HepG2 (cell line): ENCODE data around the gene ERC1. TPM values are rescaled to one million over a fixed set of nuclear protein-coding genes. Genes with fewer than 3 reads are reported as not detected.
A peak's percentile ranks its signal among the peaks of the same experiment; 100 is the strongest.

ENCODE experiments used
- ATAC-seq: fragments of 200-7000 bp; cut with Tn5 transposase; 3 replicates; pipeline ENCODE4 v1.9.1; 2020; ENCODE audit warnings: mild to moderate bottlenecking, moderate library complexity
- BruUV-seq: library from RNA; stranded (reverse); fragments of 400-500 nt; replicated peaks from 2 replicates; lab custom pipeline; 2021; lab: Mats Ljungman, UMichigan
- CTCF ChIA-PET: fragments of 300-600 bp; formaldehyde crosslinking; extraction: SDS; loops from one replicate; lab custom pipeline; 2021; ENCODE audit warnings: low total read pairs, inconsistent platforms, low intra/inter-chr PET ratio; lab: Yijun Ruan, JAX
- POLR2A ChIA-PET: fragments of 350-600 bp; sonication (Branson Sonifier 250); formaldehyde crosslinking; loops from one replicate; lab custom pipeline; 2020; ENCODE audit warnings: antibody characterized with exemption, inconsistent platforms; lab: Yijun Ruan, JAX
- DNase-seq: peaks from one replicate; pipeline ENCODE4 v3.0.0-alpha.2; 2015; ENCODE audit warnings: low spot score
- FAIRE-seq: peaks from 3 replicates; lab custom pipeline; 2011; peaks lifted over from hg19 to GRCh38; lab: Jason Lieb, UNC
- H2AFZ ChIP-seq: one replicate; pipeline ENCODE4 v1.6.1; 2011; ENCODE audit warnings: low read length, inconsistent platforms
- H3K27ac ChIP-seq: fragments of 300-600 bp; 3 replicates; pipeline ENCODE4 v1.8.0; 2011; ENCODE audit warnings: mixed run types, mild to moderate bottlenecking, mixed read lengths, low read length, inconsistent platforms; ENCODE audit not compliant: insufficient read depth; ENCODE audit errors: extremely low read length
- H3K27me3 ChIP-seq, 2 experiments: fragments of 200-600 bp in 1 of 2; 2 replicates in 1 of 2; 3 replicates in 1 of 2; pipeline versions ENCODE4 v1.6.0 to v1.8.0; 2011; ENCODE audit warnings: low read length in 2 of 2, mild to moderate bottlenecking in 2 of 2, moderate library complexity in 2 of 2, inconsistent platforms in 1 of 2; ENCODE audit not compliant: insufficient read depth in 2 of 2, control insufficient read depth in 1 of 2
- H3K36me3 ChIP-seq, 2 experiments: fragments of 200-600 bp in 1 of 2; replicated peaks in 1 of 2; 2 replicates in 1 of 2; 3 replicates in 1 of 2; pipeline versions ENCODE4 v1.5.1 to v1.8.0; 2011; ENCODE audit warnings: low read length in 2 of 2, inconsistent platforms in 1 of 2; ENCODE audit not compliant: insufficient read depth in 2 of 2, control insufficient read depth in 1 of 2
- H3K4me1 ChIP-seq: 2 replicates; pipeline ENCODE4 v1.5.1; 2012; ENCODE audit warnings: low read length, inconsistent platforms; ENCODE audit not compliant: insufficient read depth
- H3K4me2 ChIP-seq: 2 replicates; pipeline ENCODE4 v1.6.0; 2011; ENCODE audit warnings: low read depth, low read length, inconsistent platforms
- H3K4me3 ChIP-seq, 3 experiments: fragments of 200-600 bp in 1 of 3; sonication (generic), shearing (Covaris generic) in 1 of 3; replicated peaks in 1 of 3; 2 replicates each; pipeline ENCODE4 v1.5.1; 2011 to 2016; ENCODE audit warnings: low read length in 3 of 3, inconsistent platforms in 2 of 3, low read depth in 2 of 3, mild to moderate bottlenecking in 2 of 3, control low read depth in 1 of 3, mixed read lengths in 1 of 3; ENCODE audit not compliant: insufficient read depth in 1 of 3
- H3K79me2 ChIP-seq: one replicate; pipeline ENCODE4 v1.6.1; 2011; ENCODE audit warnings: low read length, inconsistent platforms; ENCODE audit not compliant: insufficient read depth
- H3K9ac ChIP-seq: 2 replicates; pipeline ENCODE4 v1.6.0; 2011; ENCODE audit warnings: mild to moderate bottlenecking, low read depth, low read length, inconsistent platforms; ENCODE audit not compliant: insufficient read depth
- H3K9me3 ChIP-seq: 2 replicates; pipeline ENCODE4 v1.5.1; 2012; ENCODE audit warnings: mild to moderate bottlenecking, low read length
- H4K20me1 ChIP-seq: 2 replicates; pipeline ENCODE4 v1.6.0; 2011; ENCODE audit warnings: inconsistent platforms, mild to moderate bottlenecking, low read length, moderate library complexity; ENCODE audit not compliant: insufficient read depth
- DR1 ChIP-seq: sonication (generic); formaldehyde crosslinking; IDR thresholded peaks from 2 replicates; pipeline ENCODE4 v1.8.0; 2021; ENCODE audit warnings: mild to moderate bottlenecking, missing genetic modification reagents, inconsistent platforms
- JUNB ChIP-seq: sonication (generic); formaldehyde crosslinking; IDR thresholded peaks from 2 replicates; pipeline ENCODE4 v1.8.0; 2022; ENCODE audit warnings: missing genetic modification reagents, mild to moderate bottlenecking, borderline replicate concordance
- MXD4 ChIP-seq: IDR thresholded peaks from 2 replicates; pipeline ENCODE4 v1.6.1; 2016; ENCODE audit warnings: mild to moderate bottlenecking, missing biosample characterization, missing genetic modification reagents
- PLRG1 ChIP-seq: fragments of 450-650 bp; conservative IDR thresholded peaks from 2 replicates; pipeline ENCODE4 v1.6.1; 2016
- RXRA ChIP-seq: sonication (generic); formaldehyde crosslinking; IDR thresholded peaks from 2 replicates; pipeline ENCODE4 v1.5.1; 2020; ENCODE audit warnings: missing genetic modification reagents
- SUZ12 ChIP-seq: fragments of 150-350 bp; IDR thresholded peaks from 2 replicates; pipeline ENCODE4 v1.6.1; 2014; ENCODE audit warnings: low read depth, low read length
- ZBTB20 ChIP-seq: sonication (generic); formaldehyde crosslinking; IDR thresholded peaks from 2 replicates; pipeline ENCODE4 v1.8.1; 2023; ENCODE audit warnings: missing genetic modification reagents, low read depth, mild to moderate bottlenecking, borderline replicate concordance
- ZNF24 ChIP-seq: fragments of 450-650 bp; IDR thresholded peaks from 2 replicates; pipeline ENCODE4 v1.6.1; 2017; ENCODE audit warnings: antibody characterized with exemption, mild to moderate bottlenecking
- ZNF605 ChIP-seq: sonication (generic); formaldehyde crosslinking; IDR thresholded peaks from 2 replicates; pipeline ENCODE4 v1.8.0; 2022; ENCODE audit warnings: mild to moderate bottlenecking, missing genetic modification reagents
- WGBS: methylation state at CpG from one replicate; pipeline ENCODE4 v1.1.6; 2017; ENCODE audit warnings: low lambda C conversion rate; 5-methylcytosine and 5-hydroxymethylcytosine counted together
- in situ Hi-C: cut with HindIII; loops from 2 replicates; pipeline ENCODE4 v1.10.0; 2017; ENCODE audit warnings: low pct_unique_long_range_greater_than_20kb; ENCODE audit not compliant: extremely low pct_ligation_motif_present
- intact Hi-C: fragments of 100-400 bp; cut with micrococcal nuclease; formaldehyde crosslinking; loops from one replicate; pipeline ENCODE4 v1.10.0; 2022; ENCODE audit not compliant: unreplicated experiment
- polyA plus RNA-seq, 8 experiments: library from polyadenylated mRNA; depleted of rRNA in 3 of 8; stranded (reverse) in 7 of 8; unstranded in 1 of 8; fragments of >200 nt; fragmentation: Illumina TruSeq in 4 of 8; extraction: Trizol in 4 of 8; gene quantifications; 2 replicates each; pipeline versions ENCODE4 v1.2.1 to v1.2.3, GENCODE V29; 2011 to 2016; ENCODE audit warnings: low read depth in 4 of 8, missing spikeins in 1 of 8, mixed read lengths in 1 of 8; ENCODE audit not compliant: insufficient read depth in 1 of 8
- total RNA-seq, 5 experiments: library from RNA; depleted of rRNA; stranded (reverse); fragments of >200 nt; fragmentation: Illumina TruSeq; extraction: Trizol; gene quantifications; 2 replicates each; pipeline ENCODE4 v1.2.3, GENCODE V29; 2016; ENCODE audit warnings: low read depth in 1 of 5
- TF ChIP-seq, protein P1 (sequence below), 2 experiments: sonication (generic) in 1 of 2; formaldehyde crosslinking in 1 of 2; IDR thresholded peaks; 2 replicates each; pipeline versions ENCODE4 v1.5.1 to v1.6.1; 2011 to 2020; ENCODE audit warnings: borderline replicate concordance in 1 of 2, low read depth in 1 of 2, low read length in 1 of 2, mild to moderate bottlenecking in 1 of 2, missing genetic modification reagents in 1 of 2, moderate library complexity in 1 of 2
- TF ChIP-seq, protein P2 (sequence below): IDR thresholded peaks from 2 replicates; pipeline ENCODE4 v1.6.1; 2016
- TF ChIP-seq, protein P3 (sequence below): sonication (generic); formaldehyde crosslinking; IDR thresholded peaks from 2 replicates; pipeline ENCODE4 v1.9.0; 2021; ENCODE audit warnings: missing genetic modification reagents, mild to moderate bottlenecking, borderline replicate concordance
- TF ChIP-seq, protein P4 (sequence below): sonication (generic); formaldehyde crosslinking; IDR thresholded peaks from 2 replicates; pipeline ENCODE4 v1.5.1; 2020; ENCODE audit warnings: missing genetic modification reagents, mild to moderate bottlenecking, borderline replicate concordance

ERC1 gene
- total and polyA plus RNA-seq, 2 of the 13 experiments (the other 11 are each of a cell fraction or from before 2014, with no cell fraction given), result 6.1 to 12.4 TPM

DNA sequence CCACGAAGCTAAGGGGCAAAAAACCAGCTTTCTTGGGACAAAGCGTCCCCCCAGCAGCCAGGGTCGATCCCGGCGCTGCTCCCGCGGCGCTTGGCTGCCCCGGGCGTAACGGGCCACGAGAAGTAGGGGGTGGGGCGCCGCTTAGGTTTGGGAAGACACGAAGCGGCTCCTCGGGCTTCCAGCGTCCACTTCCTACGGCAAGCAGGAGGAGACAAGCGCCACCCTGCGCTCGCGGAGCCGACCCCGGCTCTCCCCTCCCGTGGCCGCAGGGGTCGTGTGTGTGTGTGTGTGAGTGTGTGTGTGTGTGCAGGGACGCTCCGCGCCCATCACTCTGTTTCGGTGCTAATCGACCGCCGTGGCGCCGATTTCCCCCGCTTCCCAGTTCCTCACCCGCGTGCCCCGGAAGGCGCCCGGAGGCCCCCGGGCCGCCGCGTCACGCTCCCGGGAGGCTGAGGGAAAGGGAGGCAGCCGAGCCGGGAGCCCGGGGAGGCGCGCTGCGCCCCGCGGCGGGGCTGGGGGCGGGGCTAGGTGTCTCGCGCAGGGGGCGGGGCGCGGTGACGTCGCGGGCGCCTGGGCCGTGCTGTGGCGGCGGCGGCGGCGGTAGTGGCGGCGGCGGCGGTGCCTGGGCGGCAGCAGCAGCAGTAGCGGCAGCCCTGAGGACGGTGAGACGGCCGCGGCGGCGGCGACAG lies at the start of gene ERC1 (continued):
- TF ChIP-seq, protein P1, sequence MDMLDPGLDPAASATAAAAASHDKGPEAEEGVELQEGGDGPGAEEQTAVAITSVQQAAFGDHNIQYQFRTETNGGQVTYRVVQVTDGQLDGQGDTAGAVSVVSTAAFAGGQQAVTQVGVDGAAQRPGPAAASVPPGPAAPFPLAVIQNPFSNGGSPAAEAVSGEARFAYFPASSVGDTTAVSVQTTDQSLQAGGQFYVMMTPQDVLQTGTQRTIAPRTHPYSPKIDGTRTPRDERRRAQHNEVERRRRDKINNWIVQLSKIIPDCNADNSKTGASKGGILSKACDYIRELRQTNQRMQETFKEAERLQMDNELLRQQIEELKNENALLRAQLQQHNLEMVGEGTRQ (IDR thresholded peaks at IDR 0.05; ENCODE audit: low read depth, low read length), result no peak
- TF ChIP-seq, protein P1 (CRISPR knock-in tag; IDR thresholded peaks at IDR 0.05; ENCODE audit: borderline replicate concordance), result peak; percentile 29; the same call in 1 of the 2 replicates
- TF ChIP-seq, protein P2, sequence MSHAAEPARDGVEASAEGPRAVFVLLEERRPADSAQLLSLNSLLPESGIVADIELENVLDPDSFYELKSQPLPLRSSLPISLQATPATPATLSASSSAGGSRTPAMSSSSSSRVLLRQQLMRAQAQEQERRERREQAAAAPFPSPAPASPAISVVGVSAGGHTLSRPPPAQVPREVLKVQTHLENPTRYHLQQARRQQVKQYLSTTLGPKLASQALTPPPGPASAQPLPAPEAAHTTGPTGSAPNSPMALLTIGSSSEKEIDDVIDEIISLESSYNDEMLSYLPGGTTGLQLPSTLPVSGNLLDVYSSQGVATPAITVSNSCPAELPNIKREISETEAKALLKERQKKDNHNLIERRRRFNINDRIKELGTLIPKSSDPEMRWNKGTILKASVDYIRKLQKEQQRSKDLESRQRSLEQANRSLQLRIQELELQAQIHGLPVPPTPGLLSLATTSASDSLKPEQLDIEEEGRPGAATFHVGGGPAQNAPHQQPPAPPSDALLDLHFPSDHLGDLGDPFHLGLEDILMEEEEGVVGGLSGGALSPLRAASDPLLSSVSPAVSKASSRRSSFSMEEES (CRISPR knock-in tag), result no peak; the same call in 1 of the 2 replicates
- TF ChIP-seq ZBTB20 (CRISPR knock-in tag) (peak; percentile 65; the same call in 1 of the 2 replicates), MXD4 (CRISPR knock-in tag) (peak; percentile 48)

DNA sequence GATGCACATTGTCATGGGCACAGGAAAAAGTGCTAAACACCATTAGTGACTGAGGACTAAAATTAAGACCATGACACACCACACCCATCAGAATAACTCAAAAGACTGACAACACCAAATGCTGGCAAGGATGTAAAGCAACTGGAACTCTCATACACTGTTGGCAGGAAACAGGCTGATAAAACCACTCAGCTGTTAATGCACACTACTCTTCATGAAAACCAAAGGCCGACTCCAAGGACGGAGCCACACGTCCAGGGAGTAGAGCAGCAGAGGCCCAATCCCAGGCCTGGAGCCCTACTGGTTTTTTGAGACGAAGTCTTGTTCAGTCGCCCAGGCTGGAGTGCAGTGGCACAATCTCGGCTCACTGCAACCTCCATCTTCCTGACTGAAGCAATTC lies 48.0 kb upstream of the ERC1 start:
- ChIA-PET POLR2A (no interaction called here), CTCF (no interaction called here)
- Histone ChIP-seq H3K9me3 (no peaks in the 10 kb centered on the region), H4K20me1 (no peaks in the 10 kb centered on the region), H3K4me3 (no peak overlapping the region), H3K4me2 (no peak overlapping the region), H3K79me2 (peaks cover 47% of the 10 kb centered on the region), H3K4me1 (peaks cover 34% of the 10 kb centered on the region), H3K27me3 (no peaks in the 10 kb centered on the region), H3K27ac (no peak overlapping the region), H3K36me3 (peaks cover 1 to 14% of the 10 kb centered on the region in 2 experiments; a peak in 3 of 5 replicates), H3K9ac (no peak overlapping the region), H2AFZ (no peak overlapping the region)
- no CpG with 5 or more reads among the region's 6 CpGs for WGBS
- FAIRE-seq (no peak), DNase-seq (no peak), ATAC-seq (no peak)
- no TSS peak for BruUV-seq
- no peak for TF ChIP-seq PLRG1
- no peak for TF ChIP-seq ZNF605 (CRISPR knock-in tag)
- TF ChIP-seq ZNF24, result no peak
- TF ChIP-seq, protein P3, sequence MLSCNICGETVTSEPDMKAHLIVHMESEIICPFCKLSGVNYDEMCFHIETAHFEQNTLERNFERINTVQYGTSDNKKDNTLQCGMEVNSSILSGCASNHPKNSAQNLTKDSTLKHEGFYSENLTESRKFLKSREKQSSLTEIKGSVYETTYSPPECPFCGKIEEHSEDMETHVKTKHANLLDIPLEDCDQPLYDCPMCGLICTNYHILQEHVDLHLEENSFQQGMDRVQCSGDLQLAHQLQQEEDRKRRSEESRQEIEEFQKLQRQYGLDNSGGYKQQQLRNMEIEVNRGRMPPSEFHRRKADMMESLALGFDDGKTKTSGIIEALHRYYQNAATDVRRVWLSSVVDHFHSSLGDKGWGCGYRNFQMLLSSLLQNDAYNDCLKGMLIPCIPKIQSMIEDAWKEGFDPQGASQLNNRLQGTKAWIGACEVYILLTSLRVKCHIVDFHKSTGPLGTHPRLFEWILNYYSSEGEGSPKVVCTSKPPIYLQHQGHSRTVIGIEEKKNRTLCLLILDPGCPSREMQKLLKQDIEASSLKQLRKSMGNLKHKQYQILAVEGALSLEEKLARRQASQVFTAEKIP, result no peak
- no peak for TF ChIP-seq JUNB (CRISPR knock-in tag)
- no peak for TF ChIP-seq SUZ12
- TF ChIP-seq, protein P4, sequence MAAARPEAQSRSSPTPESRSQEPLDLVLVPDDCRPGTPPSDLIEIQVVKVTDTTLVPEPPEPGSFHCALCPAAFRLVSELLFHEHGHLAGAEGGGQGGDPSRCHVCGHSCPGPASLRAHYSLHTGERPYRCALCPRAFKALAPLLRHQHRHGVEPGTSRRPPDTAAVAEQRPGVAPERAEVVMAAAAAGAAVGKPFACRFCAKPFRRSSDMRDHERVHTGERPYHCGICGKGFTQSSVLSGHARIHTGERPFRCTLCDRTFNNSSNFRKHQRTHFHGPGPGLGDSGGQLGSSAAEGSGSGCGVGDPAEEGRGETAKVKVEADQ, result no peak
- TF ChIP-seq RXRA (CRISPR knock-in tag), result no peak
- no peak for TF ChIP-seq DR1
- in situ Hi-C loops (no loop called here), intact Hi-C loops (no loop called here)
